K562 (cell line): Measurements from ENCODE around the gene CPZ. TPM values are rescaled to one million over a fixed set of nuclear protein-coding genes. Genes with fewer than 3 reads are reported as not detected.
A peak's percentile ranks its signal among the peaks of the same experiment; 100 is the strongest.

ENCODE experiments used
- ATF1 ChIP-seq, 2 experiments: fragments of 450-650 bp in 1 of 2; IDR thresholded peaks; 2 replicates each; pipeline ENCODE4 v1.6.1; 2016; ENCODE audit warnings: missing compliant biosample characterization in 1 of 2, missing genetic modification characterization in 1 of 2
- ATF3 ChIP-seq, 2 experiments: fragments of 450-650 bp in 1 of 2; sonication (generic) in 1 of 2; formaldehyde crosslinking in 1 of 2; IDR thresholded peaks in 1 of 2; conservative IDR thresholded peaks in 1 of 2; 2 replicates each; pipeline versions ENCODE4 v1.6.1 to v1.8.1; 2016 to 2023; ENCODE audit warnings: mild to moderate bottlenecking in 2 of 2, moderate library complexity in 2 of 2, inconsistent platforms in 1 of 2, missing genetic modification reagents in 1 of 2
- BHLHE40 ChIP-seq: IDR thresholded peaks from 2 replicates; pipeline ENCODE4 v1.6.1; 2011; ENCODE audit warnings: low read length, improper control_type of control experiment
- CBFA2T3 ChIP-seq: fragments of 450-650 bp; IDR thresholded peaks from 2 replicates; pipeline ENCODE4 v1.6.1; 2017
- CREM ChIP-seq: IDR thresholded peaks from 2 replicates; pipeline ENCODE4 v1.6.1; 2014; ENCODE audit warnings: antibody characterized with exemption, low read depth
- DPF2 ChIP-seq: fragments of 450-650 bp; IDR thresholded peaks from 2 replicates; pipeline ENCODE4 v1.6.1; 2016
- EHMT2 ChIP-seq: fragments of 450-650 bp; IDR thresholded peaks from 2 replicates; pipeline ENCODE4 v1.6.1; 2018; ENCODE audit warnings: antibody characterized with exemption
- ETS2 ChIP-seq: IDR thresholded peaks from 2 replicates; pipeline ENCODE4 v1.6.1; 2016; ENCODE audit warnings: borderline replicate concordance, missing genetic modification characterization, mild to moderate bottlenecking, moderate library complexity, missing compliant biosample characterization; ENCODE audit not compliant: poor library complexity, severe bottlenecking
- FOSL1 ChIP-seq: fragments of 200-800 bp; sonication (Bioruptor generic); conservative IDR thresholded peaks from 2 replicates; pipeline ENCODE4 v1.6.1; 2016; ENCODE audit warnings: missing genetic modification characterization, missing compliant biosample characterization
- GABPA ChIP-seq: fragments of 200-800 bp; sonication (Bioruptor generic); conservative IDR thresholded peaks from 2 replicates; pipeline ENCODE4 v1.6.1; 2016; ENCODE audit warnings: low read depth, missing genetic modification characterization, missing compliant biosample characterization
- JUN ChIP-seq, 2 experiments: sonication (generic) in 1 of 2; formaldehyde crosslinking in 1 of 2; IDR thresholded peaks; 2 replicates each; pipeline versions ENCODE4 v1.6.1 to v1.8.0; 2012 to 2022; ENCODE audit warnings: borderline replicate concordance in 2 of 2, mild to moderate bottlenecking in 2 of 2, improper control_type of control experiment in 1 of 2, low read depth in 1 of 2, low read length in 1 of 2, missing genetic modification reagents in 1 of 2
- KDM1A ChIP-seq, 2 experiments: fragments of 450-650 bp; IDR thresholded peaks; 2 replicates each; pipeline ENCODE4 v1.6.1; 2016; ENCODE audit warnings: mild to moderate bottlenecking in 2 of 2
- NFIC ChIP-seq: fragments of 450-650 bp; IDR thresholded peaks from 2 replicates; pipeline ENCODE4 v1.6.1; 2017; ENCODE audit warnings: mild to moderate bottlenecking, inconsistent platforms
- PBX2 ChIP-seq, 2 experiments: IDR thresholded peaks in 1 of 2; conservative IDR thresholded peaks in 1 of 2; 2 replicates each; pipeline ENCODE4 v1.6.1; 2016; ENCODE audit warnings: low read depth in 2 of 2, mild to moderate bottlenecking in 1 of 2, missing compliant biosample characterization in 1 of 2, missing genetic modification characterization in 1 of 2, moderate library complexity in 1 of 2
- SMARCA4 ChIP-seq: fragments of 450-650 bp; IDR thresholded peaks from 2 replicates; pipeline ENCODE4 v1.6.1; 2016
- STAT6 ChIP-seq: sonication (generic); formaldehyde crosslinking; IDR thresholded peaks from 2 replicates; pipeline ENCODE4 v1.8.1; 2023; ENCODE audit warnings: mild to moderate bottlenecking, missing genetic modification reagents
- TFE3 ChIP-seq: fragments of 450-650 bp; formaldehyde crosslinking; IDR thresholded peaks from 2 replicates; pipeline ENCODE4 v1.4.0; 2020; ENCODE audit warnings: mild to moderate bottlenecking, mixed read lengths
- VEZF1 ChIP-seq: fragments of 200-800 bp; sonication (Bioruptor generic); IDR thresholded peaks from 2 replicates; pipeline ENCODE4 v1.6.1; 2017; ENCODE audit warnings: missing genetic modification characterization, missing compliant biosample characterization
- polyA plus RNA-seq, 8 experiments: library from polyadenylated mRNA; depleted of rRNA in 4 of 8; stranded (reverse) in 5 of 8; unstranded in 3 of 8; fragments of >200 nt; fragmentation: Nextera tagmentation in 2 of 8; fragmentation: Illumina TruSeq in 1 of 8; extraction: Ambion mirVana in 2 of 8; extraction: Trizol in 1 of 8; gene quantifications; 2 replicates each; pipeline versions ENCODE4 v1.2.1 to v1.2.3, GENCODE V29; 2011 to 2014; ENCODE audit warnings: inconsistent platforms in 1 of 8, missing spikeins in 1 of 8
- total RNA-seq, 7 experiments: library from RNA; depleted of rRNA in 6 of 7; stranded (reverse); fragments of >200 nt in 6 of 7; fragmentation: Illumina TruSeq in 2 of 7; extraction: Trizol in 2 of 7; gene quantifications; 2 replicates each; pipeline versions ENCODE4 v1.2.1 to v1.2.3, GENCODE V29; 2011 to 2021; ENCODE audit warnings: low replicate concordance in 1 of 7

The CPZ gene
- total and polyA plus RNA-seq, 9 of the 15 experiments (the other 6 are each of a cell fraction or from before 2014, with no cell fraction given): 0.06 to 2.2 (median 1.2) TPM; not detected in 1

GRCh38 chr4:8599657-8600056, 7.1 kb downstream of the CPZ start (continued):
- TF ChIP-seq TFE3 (no peak), FOSL1 (tag) (peak; percentile 89), PBX2 (CRISPR knock-in tag; IDR thresholded peaks at IDR 0.05; ENCODE audit: low read depth) (no peak), PBX2 (tag; conservative IDR thresholded peaks at IDR 0.05; ENCODE audit: low read depth) (peak; percentile 75), ATF1 (CRISPR knock-in tag; IDR thresholded peaks at IDR 0.05) (no peak), ATF1 (tag; IDR thresholded peaks at IDR 0.05) (0 out of 2 replicates have a peak, but pooled peaks have one; percentile 48), CBFA2T3 (0 out of 2 replicates have a peak, but pooled peaks have one; percentile 9), KDM1A (IDR thresholded peaks at IDR 0.05) (peak in 1 of 2 experiments; percentile 41; a peak in 2 of 4 replicates), DPF2 (0 out of 2 replicates have a peak, but pooled peaks have one; percentile 37), SMARCA4 (0 out of 2 replicates have a peak, but pooled peaks have one; percentile 37), VEZF1 (CRISPR knock-in tag) (peak; percentile 64), JUN (IDR thresholded peaks at IDR 0.05; ENCODE audit: borderline replicate concordance, low read depth, low read length) (peak; percentile 83), JUN (CRISPR knock-in tag; IDR thresholded peaks at IDR 0.05; ENCODE audit: borderline replicate concordance) (no peak), EHMT2 (no peak), BHLHE40 (peak; percentile 5; the same call in 1 of the 2 replicates), NFIC (peak; percentile 88), CREM (peak; percentile 44; the same call in 1 of the 2 replicates), GABPA (tag) (peak; percentile 39), STAT6 (no peak), ATF3 (IDR thresholded peaks at IDR 0.05) (peak; percentile 86), ATF3 (CRISPR knock-in tag; conservative IDR thresholded peaks at IDR 0.05) (no peak), ETS2 (no peak)
